Hematopoietic multipotent progenitor cell treated with erythropoietin and hydrocortisone succinate and interleukin-3 and kit ligand, for 17 days (in vitro differentiated cells): Measurements from ENCODE around the gene ARAP1.

Experiments used
- DNase-seq: peaks from one replicate; pipeline ENCODE4 v3.0.0-alpha.2; 2015; ENCODE audit warnings: low spot score

ARAP1 gene

DNA sequence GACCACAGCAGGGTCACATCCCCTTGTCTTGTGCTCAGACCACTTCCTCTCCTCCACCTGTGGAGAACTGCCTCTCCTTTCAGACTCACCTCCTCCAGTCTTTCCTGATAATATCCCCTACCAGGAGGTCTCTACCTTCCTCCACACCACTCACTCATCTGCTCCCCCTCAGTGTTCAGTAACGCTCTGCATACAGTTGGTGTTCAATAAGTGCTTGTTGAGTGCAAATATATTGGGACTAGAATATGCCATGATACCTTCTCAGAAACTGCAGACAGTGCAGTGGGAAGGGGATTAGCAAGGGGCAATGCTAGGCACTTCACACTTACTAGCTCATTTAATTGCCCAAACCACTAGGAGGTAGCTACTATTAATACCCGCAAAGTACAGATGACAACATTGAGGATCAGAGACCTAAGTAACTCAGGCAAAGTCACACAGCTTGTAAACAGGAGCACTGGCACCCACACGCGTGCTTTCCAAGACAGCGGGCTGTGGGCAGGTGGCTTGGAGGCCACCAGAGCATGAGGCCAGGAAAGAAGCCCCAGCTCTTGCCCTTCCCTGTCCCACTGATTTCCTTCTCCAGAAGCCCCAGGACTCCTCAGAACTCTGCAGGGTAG lies 69.9 kb downstream of the ARAP1 start:
- DNase-seq = no peak

DNA sequence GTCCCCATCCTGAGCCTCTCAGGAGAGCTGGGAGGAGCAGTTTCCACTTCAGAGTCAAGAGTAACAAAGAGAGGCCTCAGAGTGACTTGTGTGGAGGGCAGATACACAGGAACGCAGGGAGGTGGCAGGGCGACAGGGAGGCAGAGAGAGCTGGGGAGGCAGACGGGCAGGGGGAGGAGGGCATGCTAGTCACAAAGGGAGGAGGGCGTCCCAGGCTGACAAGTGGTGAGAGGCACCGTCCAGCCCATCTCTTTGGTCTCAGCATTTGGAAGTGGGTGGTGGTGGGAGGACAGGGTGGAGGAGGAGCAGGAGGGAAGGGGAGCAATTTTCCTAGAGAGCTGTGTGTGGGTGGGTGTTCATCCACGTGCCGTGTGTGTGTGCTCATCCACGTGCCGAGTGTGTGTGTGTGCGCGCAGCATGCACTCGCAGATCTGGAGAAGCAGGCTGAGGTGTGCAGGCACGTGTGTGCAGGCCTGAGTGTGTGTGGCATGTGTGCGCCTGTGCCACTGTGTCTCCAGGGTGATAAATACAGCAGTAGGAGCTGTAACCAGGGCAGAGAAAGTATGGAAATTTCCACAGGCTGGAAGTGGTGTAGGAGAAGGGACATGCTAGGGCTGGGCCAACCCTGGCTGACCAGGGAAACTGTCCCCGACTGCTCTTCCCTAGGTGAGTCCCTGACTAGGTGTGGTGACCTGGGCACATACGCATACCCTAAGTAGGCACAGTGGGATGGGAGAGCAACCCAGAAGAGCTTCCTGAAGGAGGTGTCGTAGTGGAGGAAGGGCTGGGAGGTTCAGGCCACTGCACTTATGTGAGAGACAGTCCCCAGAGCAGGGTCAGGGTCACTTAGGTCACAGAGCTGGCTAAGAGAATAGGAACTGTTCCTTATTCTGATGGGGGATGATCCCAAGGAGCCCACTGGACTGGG lies 70.7 kb downstream of the ARAP1 start:
- DNase-seq = no peak

DNA sequence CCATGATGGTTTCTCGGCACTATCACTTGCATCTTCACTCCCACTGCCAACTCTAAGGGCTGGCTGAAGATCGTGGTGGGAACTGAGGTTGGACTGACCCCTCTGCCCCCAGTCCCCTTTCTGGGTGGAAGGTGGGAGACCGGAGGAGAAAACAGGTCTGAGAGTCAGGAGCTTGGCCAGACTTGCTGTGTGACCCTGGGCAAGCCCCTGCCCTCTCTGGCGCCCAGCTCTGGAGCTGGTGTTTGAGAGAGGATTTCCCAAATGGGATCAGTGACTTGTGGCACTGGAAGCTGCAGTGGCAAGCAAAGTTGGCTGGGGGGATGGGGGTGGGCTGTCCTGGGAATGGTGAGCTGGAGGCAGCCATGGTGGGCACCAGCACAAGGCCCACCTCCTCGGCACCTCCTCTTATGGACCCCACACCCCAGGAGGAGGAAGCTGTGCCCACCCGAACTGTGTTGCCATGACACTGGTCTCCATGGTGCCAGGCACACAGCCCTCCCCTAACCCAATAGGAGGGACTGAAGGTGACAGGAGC lies 71.5 kb downstream of the ARAP1 start:
- DNase-seq = no peak

DNA sequence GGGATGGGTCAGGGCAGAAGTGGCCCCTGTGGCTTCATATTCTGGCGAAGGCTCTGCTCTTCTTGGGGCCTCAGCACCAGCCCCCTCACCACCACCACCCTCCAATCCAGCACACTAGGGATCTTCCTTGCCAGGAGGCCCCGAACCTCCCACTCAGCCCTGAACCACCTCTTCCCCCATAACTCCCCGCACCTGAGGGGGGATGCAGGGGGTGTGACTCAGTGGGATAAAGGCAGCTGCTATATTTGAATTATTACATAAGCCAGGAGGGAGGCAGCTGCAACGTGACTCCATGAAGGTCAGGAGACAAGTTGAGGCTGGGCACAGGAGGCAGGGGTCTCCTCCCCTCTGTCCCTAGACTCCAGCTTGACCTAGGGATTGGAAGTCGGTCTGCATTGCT lies 72.3 kb downstream of the ARAP1 start:
- DNase-seq = no peak

DNA sequence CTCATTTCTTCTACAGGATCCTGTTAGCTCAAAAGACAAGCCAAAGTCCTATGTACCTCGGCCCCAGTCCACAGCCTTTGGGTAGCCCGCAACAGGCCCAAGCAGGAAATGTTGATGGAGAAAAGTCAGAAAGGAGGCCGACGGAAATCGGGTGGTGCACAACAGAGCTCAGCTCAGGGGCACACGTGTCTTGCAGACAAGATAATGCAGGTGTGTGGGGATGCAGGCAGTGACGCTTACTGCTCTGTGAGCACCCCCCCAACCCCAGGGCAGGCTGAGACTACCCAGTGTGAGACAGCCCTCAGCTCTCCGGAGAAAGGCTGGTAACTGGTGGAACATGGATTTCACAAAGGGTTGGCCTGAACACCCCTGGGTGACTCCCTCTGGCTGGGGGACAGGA lies 73.7 kb downstream of the ARAP1 start:
- DNase-seq = no peak

DNA sequence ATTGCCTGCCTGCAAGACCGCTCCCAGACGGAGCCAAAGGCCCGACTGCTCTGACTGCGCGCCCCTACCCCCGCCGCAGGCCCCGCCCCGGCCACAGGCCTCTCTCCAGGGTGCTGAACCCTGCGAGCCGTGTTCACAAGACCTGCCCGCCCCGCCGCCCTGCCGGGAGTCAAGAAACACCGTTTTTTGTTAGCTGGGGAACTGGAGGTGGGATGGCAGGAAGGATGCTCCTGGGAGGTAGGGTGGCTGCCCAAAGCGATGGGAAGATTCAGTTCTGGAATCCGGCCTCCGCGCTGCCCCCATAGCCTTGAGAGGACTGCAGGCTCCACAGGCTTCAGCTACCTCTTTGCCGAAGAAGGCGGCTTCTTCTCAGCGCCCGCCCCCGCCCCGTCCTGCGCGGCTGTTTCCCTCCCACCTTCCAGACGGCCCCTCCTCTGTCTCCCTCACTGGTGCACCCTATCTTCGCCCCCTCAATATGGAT lies 75.3 kb downstream of the ARAP1 start:
- no peak for DNase-seq

DNA sequence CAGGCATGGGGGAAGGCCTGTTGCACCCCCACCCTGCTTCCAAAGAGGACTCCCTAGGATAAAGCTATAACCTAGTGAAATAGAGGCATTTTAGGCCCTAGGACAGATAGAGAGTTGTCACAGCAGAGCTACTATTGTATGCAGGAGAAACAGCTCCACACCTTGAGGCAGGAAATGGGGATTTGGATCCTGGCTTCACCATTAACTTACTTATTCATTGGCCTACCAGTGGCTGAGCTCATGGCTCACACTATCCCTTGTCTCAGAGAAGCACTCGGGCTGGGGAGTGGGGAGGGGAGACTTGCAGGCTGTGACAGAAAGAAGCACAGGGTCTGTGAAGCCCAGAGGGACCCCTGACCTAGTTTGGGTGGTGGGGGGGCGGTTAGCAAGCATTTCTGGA lies 77.0 kb downstream of the ARAP1 start:
- no peak for DNase-seq

DNA sequence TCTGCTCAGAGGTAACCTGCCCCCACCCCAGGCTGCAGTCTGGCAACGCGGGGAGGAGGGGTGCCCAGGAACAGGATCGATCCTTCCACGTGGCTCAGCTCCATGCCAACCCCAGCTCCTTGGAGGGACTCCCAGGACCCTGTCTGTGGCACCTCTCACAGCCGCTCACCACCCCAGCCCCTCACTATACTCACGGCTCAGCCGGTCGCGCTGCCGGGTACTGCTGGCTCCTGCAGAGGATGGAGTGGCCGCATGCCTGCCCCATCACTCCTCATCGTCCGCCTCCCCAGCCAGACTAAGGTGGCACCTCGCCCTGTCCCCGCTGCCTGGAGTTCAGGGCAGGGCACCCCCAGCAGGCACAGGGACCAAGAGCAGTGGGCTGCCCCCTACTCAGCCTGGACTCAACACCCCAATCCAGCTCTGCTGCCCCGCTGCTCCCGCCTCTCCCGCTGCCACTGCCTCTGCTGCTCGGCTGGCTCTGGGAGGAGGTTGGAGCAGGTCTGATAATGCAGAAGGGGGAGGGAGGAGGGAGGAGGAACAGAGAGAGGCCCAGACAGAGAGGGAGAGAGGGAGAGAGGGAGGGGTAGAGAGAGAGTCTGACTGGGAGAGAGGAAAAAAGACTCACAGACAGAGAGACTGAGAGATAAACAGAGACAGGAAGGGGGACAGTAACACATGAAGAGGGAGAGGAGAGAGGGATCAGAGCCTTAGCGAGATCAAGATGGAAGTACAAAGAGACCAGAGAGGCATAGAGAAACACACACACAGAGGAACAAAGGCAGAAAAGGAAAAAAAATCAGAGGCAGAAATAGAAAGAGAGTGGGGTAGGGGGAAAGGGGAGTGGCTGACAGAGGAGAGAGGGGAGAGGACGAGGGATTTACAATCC lies 78.0 kb downstream of the ARAP1 start, which contains the start of gene PDE2A:
PDE2A (minus strand) TSS at position 480 of the 886 bp plus-strand sequence; CDS start at position 265, 215 bp downstream.
- DNase-seq = no peak

DNA sequence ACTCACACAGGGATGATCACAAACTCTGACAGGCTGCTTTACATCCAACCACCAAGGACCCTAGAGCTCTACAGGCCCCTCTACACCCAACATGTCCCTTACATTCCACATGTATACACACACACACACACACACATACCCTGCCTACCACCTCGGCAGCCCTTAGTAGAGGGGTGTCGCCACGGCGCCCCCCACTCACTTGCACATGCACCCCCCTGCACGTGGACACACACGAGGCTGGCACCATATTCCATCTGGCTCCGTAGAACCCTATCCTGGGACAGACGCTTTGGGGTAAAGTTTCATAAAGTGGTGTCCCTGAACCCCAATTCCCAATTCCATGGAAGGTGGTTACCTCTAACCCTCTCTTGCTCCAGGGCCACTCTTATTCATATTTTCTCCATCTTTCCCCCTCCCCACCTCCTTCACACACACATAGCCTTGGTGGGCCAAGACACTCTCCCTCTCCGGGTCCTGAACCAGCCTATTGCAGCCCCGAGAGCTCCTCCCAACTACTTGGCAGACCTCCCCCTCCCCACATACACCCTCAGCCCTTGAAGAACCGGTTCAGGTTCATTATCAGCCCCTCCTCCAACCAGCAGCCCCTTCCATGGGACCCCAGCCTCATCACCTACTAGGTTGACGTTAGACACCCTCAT lies 78.8 kb downstream of the ARAP1 start:
- no peak for DNase-seq

DNA sequence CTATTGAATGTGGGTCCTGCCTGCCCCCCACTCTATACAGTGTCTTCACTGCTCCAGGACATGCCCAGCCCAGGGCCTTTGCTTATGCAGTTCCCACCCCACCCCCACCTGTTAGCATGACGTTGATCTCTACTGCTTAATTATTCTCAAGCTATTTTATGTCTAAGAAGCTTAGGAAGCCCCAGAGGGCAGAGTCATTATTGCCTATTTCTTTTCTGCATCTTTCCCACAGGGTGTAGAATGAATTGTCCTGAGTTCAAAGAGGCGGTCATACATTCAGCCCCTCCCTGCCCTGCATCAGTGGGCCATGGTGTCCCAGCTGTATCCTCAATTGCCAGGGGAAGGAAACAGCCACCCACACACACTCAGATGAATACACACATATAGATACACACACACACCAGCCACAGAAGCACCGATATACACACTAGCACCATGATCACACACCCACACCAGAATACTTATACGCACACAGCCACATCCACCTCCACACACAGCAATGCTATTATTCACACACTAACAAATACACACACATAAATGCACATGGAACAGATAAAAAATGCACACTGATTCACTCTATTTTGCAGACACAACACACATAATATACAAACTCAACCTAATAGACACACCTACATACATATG lies 79.5 kb downstream of the ARAP1 start:
- DNase-seq = no peak

DNA sequence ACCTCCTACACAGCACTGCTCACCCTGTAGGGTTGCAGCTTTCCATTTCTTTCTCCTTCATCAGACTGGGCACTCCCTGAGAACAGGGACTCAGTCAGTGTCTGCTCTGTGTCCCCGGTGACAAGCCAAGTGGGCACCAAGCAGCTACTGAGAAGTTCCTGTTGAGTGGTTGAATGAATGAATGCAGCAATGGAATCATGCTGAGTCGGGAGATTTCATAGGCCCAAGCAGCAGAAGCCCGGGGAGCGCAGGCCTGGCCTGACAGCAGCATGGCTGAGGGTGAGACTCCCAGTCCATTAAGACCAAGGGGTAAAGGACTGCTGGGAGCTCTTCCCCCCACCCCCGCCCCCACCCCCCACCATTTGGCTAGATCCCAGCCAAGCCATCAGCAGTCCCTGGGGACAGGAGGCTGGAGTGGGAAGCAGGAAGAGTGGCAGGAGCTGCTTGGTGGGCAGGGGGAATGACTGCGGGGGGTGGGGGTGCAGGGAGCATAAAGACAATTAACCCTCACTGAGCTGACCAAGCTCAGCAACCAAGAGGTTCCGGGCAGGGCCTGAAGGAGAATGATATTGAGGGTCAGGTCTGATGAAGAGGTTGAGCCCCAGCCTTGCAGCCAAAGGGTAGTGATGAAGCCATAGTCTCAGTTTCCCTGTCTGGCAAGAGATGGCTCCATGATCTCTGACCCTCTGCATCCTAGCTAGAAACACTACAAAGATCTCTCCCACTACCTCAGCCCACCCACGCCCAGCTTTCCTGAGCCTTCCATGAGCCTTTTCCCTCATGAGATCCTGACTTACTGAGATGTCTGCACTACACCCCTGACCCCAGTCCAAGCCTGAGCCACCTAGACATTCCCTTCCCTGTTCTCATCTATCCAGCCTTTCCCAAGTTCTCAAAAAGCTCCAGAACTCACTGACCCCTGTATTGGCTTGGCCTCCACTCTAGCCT lies 80.8 kb downstream of the ARAP1 start:
- no peak for DNase-seq

DNA sequence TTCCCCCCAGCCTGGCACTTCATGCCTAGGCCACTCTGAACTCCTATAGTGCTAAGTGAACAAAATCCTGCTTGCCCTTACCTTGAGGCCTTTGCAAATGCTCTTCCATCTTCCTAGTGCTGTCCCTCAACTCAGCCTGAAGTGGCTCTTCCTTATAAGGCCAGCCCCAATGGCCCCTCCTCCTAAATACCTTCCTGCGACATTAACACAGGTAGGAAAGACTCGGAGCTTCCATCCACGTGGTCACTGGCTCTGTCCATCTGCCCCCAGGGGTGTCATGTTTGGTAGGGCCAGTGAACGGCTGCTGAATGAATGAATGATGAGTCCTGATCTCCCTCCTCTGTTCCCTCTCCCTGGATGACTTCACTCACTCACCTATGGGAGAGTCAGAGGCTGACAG lies 82.2 kb downstream of the ARAP1 start:
- no peak for DNase-seq

DNA sequence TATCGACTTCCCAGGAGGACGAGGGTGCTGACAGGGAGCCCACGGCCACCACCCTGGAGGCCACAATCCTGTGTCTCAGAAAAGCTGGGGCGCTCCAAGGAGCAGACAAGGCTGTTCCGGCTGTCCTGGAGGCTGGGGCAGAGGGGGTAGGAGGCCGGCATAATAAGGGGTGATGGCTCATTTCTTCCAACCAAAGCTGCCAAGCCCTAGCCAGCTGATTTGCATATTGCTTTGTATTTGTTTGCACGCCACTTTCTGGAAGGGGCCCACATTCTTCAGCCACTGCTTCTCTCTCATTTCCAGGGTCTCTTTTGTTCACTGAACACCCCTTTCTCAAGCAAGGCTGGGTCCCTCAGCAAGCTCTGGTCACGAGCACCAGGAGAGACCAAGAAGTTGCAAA lies 82.7 kb downstream of the ARAP1 start:
- no peak for DNase-seq

DNA sequence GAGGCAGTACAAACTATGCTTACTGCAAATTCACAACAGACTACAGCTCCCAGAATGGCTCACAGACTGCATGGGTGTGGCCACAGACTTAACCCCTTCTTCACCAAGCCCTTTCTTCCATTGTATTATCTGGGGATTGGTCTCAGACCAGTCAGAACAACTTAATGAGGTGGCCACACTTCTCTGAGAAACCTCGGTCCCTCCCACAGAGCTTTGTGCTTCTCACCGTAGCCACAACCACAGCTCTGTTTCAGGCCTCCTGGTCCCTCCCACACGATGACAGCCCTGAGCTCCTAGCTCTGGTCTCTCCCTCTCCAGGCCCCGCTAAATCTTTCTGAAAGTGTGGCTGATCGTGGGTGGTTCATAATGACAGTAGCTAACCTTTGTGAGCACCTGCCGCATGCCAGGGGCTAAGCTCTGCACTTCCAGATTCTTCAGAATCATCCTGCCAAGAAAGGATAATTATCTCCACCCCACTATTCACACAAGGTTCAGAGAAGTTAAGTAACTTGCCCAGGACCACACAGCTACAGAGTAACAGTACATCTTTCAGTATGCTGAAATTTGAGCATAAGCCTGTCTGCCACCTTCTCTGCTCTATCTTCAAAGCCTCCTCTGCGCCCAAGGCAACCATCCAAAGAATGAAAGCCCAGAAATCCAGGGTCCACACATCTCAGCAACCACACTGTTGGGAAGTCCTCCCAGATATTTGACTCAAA lies 83.4 kb downstream of the ARAP1 start:
- DNase-seq = no peak

DNA sequence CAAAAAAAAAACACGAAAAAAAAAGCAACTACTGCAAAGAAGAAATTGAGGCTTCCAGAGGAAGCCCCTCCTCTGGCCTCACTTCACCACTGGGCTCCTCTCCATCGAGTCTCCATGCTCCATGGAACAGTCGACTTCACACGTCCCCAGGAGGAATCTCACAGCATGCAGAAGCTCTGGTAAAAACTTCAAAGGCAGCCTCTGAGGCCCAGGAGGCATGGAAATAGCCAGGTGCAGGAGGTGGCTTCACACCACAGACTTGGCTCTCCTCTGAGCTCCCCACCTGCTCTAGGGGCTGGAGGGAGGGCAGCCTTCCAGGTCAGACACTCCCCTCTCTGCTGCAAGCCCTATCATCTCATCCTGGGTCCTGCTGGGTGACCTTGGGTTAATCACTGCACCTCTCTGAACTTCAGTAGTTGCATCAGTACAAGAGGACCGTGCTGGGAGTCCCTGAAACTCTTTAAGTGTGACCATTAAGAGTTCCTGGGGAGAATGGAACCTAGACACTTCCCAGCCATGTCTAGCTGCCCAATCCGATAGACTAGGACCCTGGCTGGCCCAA lies 86.2 kb downstream of the ARAP1 start:
- no peak for DNase-seq

DNA sequence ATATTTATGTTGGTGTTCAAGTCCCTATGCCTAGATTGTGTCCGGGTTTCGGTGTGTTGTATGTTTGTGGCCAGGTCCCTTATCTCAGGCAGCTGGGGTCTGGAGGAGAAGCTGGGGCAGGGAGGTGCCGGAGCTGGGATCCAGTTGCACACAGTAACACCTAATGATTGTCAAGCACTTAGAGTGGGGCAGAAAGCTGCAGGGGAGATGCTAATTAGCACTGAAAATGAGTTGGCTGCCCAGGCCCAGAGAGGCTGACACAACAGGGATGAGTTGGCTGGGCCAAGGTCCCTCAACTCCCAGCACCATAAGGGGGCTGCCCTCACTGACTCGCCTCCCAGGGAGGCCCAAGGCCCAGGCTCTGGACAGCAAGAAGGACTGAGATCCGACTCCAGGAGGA lies 90.2 kb downstream of the ARAP1 start:
- no peak for DNase-seq

DNA sequence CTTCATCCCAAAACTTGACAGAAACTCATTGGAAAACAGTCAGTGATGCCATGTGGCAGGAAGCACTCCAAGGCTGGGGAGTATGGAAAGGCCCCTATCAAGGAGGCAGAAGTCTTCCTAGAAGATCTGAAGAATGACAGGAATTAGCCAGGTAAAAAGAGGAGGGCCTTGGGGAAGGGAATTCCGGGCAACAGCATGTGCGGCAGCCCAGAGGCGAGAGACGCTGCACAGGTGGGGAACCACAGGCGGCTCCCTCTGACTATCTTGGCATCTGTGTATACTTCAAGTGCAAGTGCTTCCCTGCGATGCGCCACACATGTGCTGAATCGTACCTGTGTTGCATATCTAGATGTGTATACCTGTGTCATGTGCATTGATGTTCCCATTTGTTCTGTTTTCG lies 90.7 kb downstream of the ARAP1 start:
- no peak for DNase-seq

DNA sequence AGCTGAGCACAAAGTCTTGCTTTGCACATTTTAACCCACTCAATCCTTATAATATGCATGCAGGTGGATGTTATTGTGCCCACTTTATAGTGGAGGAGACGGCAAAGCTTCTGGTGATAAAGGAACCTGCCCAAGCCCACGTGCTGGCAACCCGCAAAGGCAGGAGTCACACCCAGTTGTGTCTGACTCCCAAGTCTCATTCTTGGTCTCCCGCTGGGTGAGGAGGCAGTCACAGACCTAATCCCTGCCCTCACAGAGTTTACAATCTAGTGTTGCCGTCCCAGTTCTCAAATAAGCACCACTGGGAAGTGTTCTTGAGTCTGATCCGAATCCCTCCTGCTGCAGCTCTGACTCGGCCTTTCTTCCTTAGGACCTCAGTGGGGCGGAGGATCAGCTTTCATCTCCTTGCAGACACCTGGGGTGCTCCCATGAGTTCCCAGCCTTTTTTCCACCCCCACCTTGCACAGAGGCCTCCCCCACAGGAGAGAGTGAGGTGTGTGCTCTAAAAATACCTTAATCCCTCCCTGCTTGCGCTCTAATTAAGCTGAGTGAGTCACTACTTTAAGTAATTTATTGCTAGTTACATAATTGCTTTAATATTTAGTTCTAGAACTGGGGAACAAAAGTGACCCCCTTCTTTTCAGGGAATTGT lies 93.1 kb downstream of the ARAP1 start:
- no peak for DNase-seq
